ENCODE measurements around the gene AGAP1. TPM values are rescaled to one million over a fixed set of nuclear protein-coding genes. Genes with fewer than 3 reads are reported as not detected.

The AGAP1 gene
- total and polyA plus RNA-seq, 4 donors, result 2.0 to 8.5 (median 5.4) TPM

DNA sequence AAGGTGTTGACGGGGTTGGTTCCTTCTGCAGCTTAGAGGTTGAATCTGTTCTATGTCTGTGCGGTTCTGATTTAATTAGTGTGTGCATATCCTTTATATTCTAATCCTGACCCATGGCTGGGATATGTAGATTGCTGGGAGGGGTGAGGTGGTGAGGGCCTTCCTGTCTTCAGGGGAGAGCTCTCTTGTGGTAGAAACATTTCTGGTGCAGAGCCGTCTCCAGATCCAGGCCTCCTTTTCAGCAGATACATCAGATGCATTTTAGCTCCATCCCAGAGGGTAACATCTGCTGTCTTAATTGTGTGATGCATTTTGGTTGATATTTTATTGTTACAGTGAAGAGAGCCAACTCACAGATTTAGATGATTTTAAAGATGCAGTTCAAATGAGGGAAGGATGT lies 227.8 kb downstream of the AGAP1 start:
- H3K4me3 ChIP-seq (ENCODE audit: low read depth in 1 of 3, low read length in 3 of 3), result no peak overlapping the region
- DNase-seq (ENCODE audit: low spot score), result no peak
- no peaks in the 10 kb centered on the region for H3K36me3 ChIP-seq (ENCODE audit: control insufficient read depth in 4 of 4, insufficient read depth in 3 of 4, low read depth in 1 of 4, low read length in 3 of 4)
- WGBS, result 96% methylated on average over 3 of the region's 3 CpGs
- no peaks in the 10 kb centered on the region for H3K27me3 ChIP-seq (ENCODE audit: control insufficient read depth in 4 of 4, insufficient read depth in 4 of 4, low read length in 3 of 4)
- no peaks in the 10 kb centered on the region for H3K4me1 ChIP-seq (ENCODE audit: control insufficient read depth in 4 of 4, insufficient read depth in 4 of 4, low read length in 3 of 4)
- TF ChIP-seq YY1 (IDR thresholded peaks at IDR 0.05), result no peak
- TF ChIP-seq GABPA (IDR thresholded peaks at IDR 0.05 in 1 of 2, conservative IDR thresholded peaks at IDR 0.05 in 1 of 2), result no peak
- TF ChIP-seq, protein P1, sequence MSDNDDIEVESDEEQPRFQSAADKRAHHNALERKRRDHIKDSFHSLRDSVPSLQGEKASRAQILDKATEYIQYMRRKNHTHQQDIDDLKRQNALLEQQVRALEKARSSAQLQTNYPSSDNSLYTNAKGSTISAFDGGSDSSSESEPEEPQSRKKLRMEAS (IDR thresholded peaks at IDR 0.05), result no peak
- no peak for TF ChIP-seq FOXA2 (IDR thresholded peaks at IDR 0.05)
- no peak for TF ChIP-seq SP1 (IDR thresholded peaks at IDR 0.05)
- TF ChIP-seq JUND (IDR thresholded peaks at IDR 0.05), result no peak
- no peak for TF ChIP-seq EGR1 (IDR thresholded peaks at IDR 0.05; ENCODE audit: low read depth in 2 of 2)
- TF ChIP-seq RAD21 (IDR thresholded peaks at IDR 0.05), result no peak
- H3K9ac ChIP-seq (ENCODE audit: low read depth in 1 of 2, low read length in 2 of 2), result no peak overlapping the region
- H3K9me3 ChIP-seq (ENCODE audit: control insufficient read depth in 4 of 4, low read length in 3 of 4), result no peaks in the 10 kb centered on the region
- no peak overlapping the region for H3K27ac ChIP-seq (ENCODE audit: low read depth in 1 of 2, low read length in 2 of 2)

DNA sequence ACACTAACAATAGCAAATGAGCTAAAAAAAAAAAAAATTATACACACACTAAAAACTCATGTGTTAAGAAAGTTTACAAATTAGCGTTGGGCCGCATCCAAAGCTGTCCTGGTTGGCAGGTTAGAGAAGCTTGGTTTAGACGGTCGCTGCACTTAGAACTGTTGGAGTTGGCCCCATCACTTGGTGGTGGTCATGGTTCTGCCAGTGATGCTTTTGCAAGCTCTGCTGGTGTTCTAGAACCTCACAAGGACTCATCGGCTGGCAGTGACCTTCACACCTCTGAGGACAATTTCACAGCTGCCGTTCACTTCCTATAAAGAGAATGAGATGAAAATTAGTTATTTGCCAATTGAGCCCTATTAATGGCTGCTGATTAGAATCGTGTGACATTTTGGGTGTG lies 229.0 kb downstream of the AGAP1 start:
- H3K9ac ChIP-seq (ENCODE audit: low read depth in 1 of 2, low read length in 2 of 2), result no peak overlapping the region
- H3K36me3 ChIP-seq (ENCODE audit: control insufficient read depth in 4 of 4, insufficient read depth in 3 of 4, low read depth in 1 of 4, low read length in 3 of 4), result no peaks in the 10 kb centered on the region
- no peak for DNase-seq (ENCODE audit: low spot score)
- 94% methylated on average over 7 of the region's 7 CpGs for WGBS
- no peak overlapping the region for H3K27ac ChIP-seq (ENCODE audit: low read depth in 1 of 2, low read length in 2 of 2)
- TF ChIP-seq GABPA (IDR thresholded peaks at IDR 0.05 in 1 of 2, conservative IDR thresholded peaks at IDR 0.05 in 1 of 2) (no peak), TAF1 (conservative IDR thresholded peaks at IDR 0.05) (no peak), FOXA2 (IDR thresholded peaks at IDR 0.05) (no peak), YY1 (IDR thresholded peaks at IDR 0.05) (no peak), NR2F2 (IDR thresholded peaks at IDR 0.05) (no peak), RXRA (IDR thresholded peaks at IDR 0.05) (no peak), RAD21 (IDR thresholded peaks at IDR 0.05) (no peak), FOXA1 (IDR thresholded peaks at IDR 0.05) (no peak), EGR1 (IDR thresholded peaks at IDR 0.05; ENCODE audit: low read depth in 2 of 2) (no peak), HNF4A (conservative IDR thresholded peaks at IDR 0.05) (no peak)
- TF ChIP-seq, protein P2, sequence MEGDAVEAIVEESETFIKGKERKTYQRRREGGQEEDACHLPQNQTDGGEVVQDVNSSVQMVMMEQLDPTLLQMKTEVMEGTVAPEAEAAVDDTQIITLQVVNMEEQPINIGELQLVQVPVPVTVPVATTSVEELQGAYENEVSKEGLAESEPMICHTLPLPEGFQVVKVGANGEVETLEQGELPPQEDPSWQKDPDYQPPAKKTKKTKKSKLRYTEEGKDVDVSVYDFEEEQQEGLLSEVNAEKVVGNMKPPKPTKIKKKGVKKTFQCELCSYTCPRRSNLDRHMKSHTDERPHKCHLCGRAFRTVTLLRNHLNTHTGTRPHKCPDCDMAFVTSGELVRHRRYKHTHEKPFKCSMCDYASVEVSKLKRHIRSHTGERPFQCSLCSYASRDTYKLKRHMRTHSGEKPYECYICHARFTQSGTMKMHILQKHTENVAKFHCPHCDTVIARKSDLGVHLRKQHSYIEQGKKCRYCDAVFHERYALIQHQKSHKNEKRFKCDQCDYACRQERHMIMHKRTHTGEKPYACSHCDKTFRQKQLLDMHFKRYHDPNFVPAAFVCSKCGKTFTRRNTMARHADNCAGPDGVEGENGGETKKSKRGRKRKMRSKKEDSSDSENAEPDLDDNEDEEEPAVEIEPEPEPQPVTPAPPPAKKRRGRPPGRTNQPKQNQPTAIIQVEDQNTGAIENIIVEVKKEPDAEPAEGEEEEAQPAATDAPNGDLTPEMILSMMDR (IDR thresholded peaks at IDR 0.05; ENCODE audit: low read depth, low read length, missing input control), result no peak
- TF ChIP-seq, protein P1 (IDR thresholded peaks at IDR 0.05), result no peak
- H3K27me3 ChIP-seq (ENCODE audit: control insufficient read depth in 4 of 4, insufficient read depth in 4 of 4, low read length in 3 of 4), result no peaks in the 10 kb centered on the region
- H3K4me3 ChIP-seq (ENCODE audit: low read depth in 1 of 3, low read length in 3 of 3), result no peak overlapping the region
- H3K9me3 ChIP-seq (ENCODE audit: control insufficient read depth in 4 of 4, low read length in 3 of 4), result no peaks in the 10 kb centered on the region
- H3K4me1 ChIP-seq (ENCODE audit: control insufficient read depth in 4 of 4, insufficient read depth in 4 of 4, low read length in 3 of 4), result peaks cover 0 to 4% (median under 1%) of the 10 kb centered on the region in 4 donors

DNA sequence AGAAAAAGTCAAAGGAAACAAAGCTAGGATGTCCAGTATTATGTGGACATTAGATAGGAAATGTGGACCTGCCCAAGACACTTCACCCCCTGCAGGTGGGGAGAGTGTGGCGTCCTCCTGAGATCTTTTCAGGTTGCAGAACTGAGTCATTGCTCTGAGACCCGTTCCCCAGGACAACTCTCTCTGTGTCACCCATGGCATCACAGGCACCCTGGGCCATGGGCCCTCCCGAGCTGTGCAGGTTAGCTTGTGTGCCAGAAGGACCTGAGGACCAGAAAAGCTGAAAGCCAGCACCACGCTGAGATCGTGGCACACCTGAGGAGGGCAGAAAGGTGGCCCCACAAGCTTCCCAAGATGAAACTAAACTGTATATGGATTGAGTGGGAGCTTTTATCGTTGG lies 229.5 kb downstream of the AGAP1 start:
- peaks cover 0 to 4% (median under 1%) of the 10 kb centered on the region in 4 donors for H3K4me1 ChIP-seq (ENCODE audit: control insufficient read depth in 4 of 4, insufficient read depth in 4 of 4, low read length in 3 of 4)
- H3K4me3 ChIP-seq (ENCODE audit: low read depth in 1 of 3, low read length in 3 of 3), result no peak overlapping the region
- no peaks in the 10 kb centered on the region for H3K27me3 ChIP-seq (ENCODE audit: control insufficient read depth in 4 of 4, insufficient read depth in 4 of 4, low read length in 3 of 4)
- no peak for DNase-seq (ENCODE audit: low spot score)
- TF ChIP-seq RXRA (IDR thresholded peaks at IDR 0.05) (no peak), JUND (IDR thresholded peaks at IDR 0.05) (no peak), HNF4A (conservative IDR thresholded peaks at IDR 0.05) (no peak), EGR1 (IDR thresholded peaks at IDR 0.05; ENCODE audit: low read depth in 2 of 2) (no peak), YY1 (IDR thresholded peaks at IDR 0.05) (no peak), FOXA1 (IDR thresholded peaks at IDR 0.05) (no peak), RAD21 (IDR thresholded peaks at IDR 0.05) (no peak), GABPA (IDR thresholded peaks at IDR 0.05 in 1 of 2, conservative IDR thresholded peaks at IDR 0.05 in 1 of 2) (no peak)
- TF ChIP-seq, protein P1 (IDR thresholded peaks at IDR 0.05), result no peak
- TF ChIP-seq, protein P3, sequence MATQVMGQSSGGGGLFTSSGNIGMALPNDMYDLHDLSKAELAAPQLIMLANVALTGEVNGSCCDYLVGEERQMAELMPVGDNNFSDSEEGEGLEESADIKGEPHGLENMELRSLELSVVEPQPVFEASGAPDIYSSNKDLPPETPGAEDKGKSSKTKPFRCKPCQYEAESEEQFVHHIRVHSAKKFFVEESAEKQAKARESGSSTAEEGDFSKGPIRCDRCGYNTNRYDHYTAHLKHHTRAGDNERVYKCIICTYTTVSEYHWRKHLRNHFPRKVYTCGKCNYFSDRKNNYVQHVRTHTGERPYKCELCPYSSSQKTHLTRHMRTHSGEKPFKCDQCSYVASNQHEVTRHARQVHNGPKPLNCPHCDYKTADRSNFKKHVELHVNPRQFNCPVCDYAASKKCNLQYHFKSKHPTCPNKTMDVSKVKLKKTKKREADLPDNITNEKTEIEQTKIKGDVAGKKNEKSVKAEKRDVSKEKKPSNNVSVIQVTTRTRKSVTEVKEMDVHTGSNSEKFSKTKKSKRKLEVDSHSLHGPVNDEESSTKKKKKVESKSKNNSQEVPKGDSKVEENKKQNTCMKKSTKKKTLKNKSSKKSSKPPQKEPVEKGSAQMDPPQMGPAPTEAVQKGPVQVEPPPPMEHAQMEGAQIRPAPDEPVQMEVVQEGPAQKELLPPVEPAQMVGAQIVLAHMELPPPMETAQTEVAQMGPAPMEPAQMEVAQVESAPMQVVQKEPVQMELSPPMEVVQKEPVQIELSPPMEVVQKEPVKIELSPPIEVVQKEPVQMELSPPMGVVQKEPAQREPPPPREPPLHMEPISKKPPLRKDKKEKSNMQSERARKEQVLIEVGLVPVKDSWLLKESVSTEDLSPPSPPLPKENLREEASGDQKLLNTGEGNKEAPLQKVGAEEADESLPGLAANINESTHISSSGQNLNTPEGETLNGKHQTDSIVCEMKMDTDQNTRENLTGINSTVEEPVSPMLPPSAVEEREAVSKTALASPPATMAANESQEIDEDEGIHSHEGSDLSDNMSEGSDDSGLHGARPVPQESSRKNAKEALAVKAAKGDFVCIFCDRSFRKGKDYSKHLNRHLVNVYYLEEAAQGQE (IDR thresholded peaks at IDR 0.05), result no peak
- H3K36me3 ChIP-seq (ENCODE audit: control insufficient read depth in 4 of 4, insufficient read depth in 3 of 4, low read depth in 1 of 4, low read length in 3 of 4), result no peaks in the 10 kb centered on the region
- H3K27ac ChIP-seq (ENCODE audit: low read depth in 1 of 2, low read length in 2 of 2), result no peak overlapping the region
- WGBS, result 95% methylated on average over 6 of the region's 6 CpGs
- no peak overlapping the region for H3K9ac ChIP-seq (ENCODE audit: low read depth in 1 of 2, low read length in 2 of 2)
- no peaks in the 10 kb centered on the region for H3K9me3 ChIP-seq (ENCODE audit: control insufficient read depth in 4 of 4, low read length in 3 of 4)

Measured in liver (tissue), 9 donors.